Measurements from ENCODE around the gene KRTAP3-2.

Gene KRTAP3-2

GRCh38 chr17:41004397-41004796, 4.7 kb upstream of the KRTAP3-2 start:
- H3K4me3 ChIP-seq (ENCODE audit: low read length), result no peak overlapping the region
- no peaks in the 10 kb centered on the region for H3K27me3 ChIP-seq (replicated peaks; ENCODE audit: insufficient read depth, low read length)
- H4K20me1 ChIP-seq (ENCODE audit: insufficient read depth, low read length), result no peaks in the 10 kb centered on the region
- no peaks in the 10 kb centered on the region; the same call in 1 of the 2 replicates for H3K9me2 ChIP-seq (replicated peaks; ENCODE audit: insufficient read depth, low read length)
- H2AFZ ChIP-seq (ENCODE audit: low read length), result no peak overlapping the region
- no peaks in the 10 kb centered on the region for H3K79me2 ChIP-seq (ENCODE audit: low read length)
- no peaks in the 10 kb centered on the region for H3K36me3 ChIP-seq (replicated peaks; ENCODE audit: insufficient read depth, low read length)
- TF ChIP-seq, protein P1, sequence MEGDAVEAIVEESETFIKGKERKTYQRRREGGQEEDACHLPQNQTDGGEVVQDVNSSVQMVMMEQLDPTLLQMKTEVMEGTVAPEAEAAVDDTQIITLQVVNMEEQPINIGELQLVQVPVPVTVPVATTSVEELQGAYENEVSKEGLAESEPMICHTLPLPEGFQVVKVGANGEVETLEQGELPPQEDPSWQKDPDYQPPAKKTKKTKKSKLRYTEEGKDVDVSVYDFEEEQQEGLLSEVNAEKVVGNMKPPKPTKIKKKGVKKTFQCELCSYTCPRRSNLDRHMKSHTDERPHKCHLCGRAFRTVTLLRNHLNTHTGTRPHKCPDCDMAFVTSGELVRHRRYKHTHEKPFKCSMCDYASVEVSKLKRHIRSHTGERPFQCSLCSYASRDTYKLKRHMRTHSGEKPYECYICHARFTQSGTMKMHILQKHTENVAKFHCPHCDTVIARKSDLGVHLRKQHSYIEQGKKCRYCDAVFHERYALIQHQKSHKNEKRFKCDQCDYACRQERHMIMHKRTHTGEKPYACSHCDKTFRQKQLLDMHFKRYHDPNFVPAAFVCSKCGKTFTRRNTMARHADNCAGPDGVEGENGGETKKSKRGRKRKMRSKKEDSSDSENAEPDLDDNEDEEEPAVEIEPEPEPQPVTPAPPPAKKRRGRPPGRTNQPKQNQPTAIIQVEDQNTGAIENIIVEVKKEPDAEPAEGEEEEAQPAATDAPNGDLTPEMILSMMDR (IDR thresholded peaks at IDR 0.05; ENCODE audit: low read length), result no peak
- no peak for TF ChIP-seq EZH2phosphoT487 (IDR thresholded peaks at IDR 0.05; ENCODE audit: low read length)
- TF ChIP-seq EZH2 (optimal IDR thresholded peaks at IDR 0.05; ENCODE audit: low read depth, low read length), result no peak
- no peaks in the 10 kb centered on the region for H3F3A ChIP-seq (ENCODE audit: insufficient read depth, low read length)
- no peak for DNase-seq
- no peak overlapping the region for H3K4me2 ChIP-seq (ENCODE audit: low read depth, low read length)
- no peak overlapping the region for H3K9ac ChIP-seq (ENCODE audit: low read length)
- no peak overlapping the region for H3K27ac ChIP-seq (ENCODE audit: low read length)
- no peaks in the 10 kb centered on the region for H3K4me1 ChIP-seq (ENCODE audit: low read length)
- H3K9me3 ChIP-seq (replicated peaks; ENCODE audit: insufficient read depth, low read length), result no peaks in the 10 kb centered on the region

DNA sequence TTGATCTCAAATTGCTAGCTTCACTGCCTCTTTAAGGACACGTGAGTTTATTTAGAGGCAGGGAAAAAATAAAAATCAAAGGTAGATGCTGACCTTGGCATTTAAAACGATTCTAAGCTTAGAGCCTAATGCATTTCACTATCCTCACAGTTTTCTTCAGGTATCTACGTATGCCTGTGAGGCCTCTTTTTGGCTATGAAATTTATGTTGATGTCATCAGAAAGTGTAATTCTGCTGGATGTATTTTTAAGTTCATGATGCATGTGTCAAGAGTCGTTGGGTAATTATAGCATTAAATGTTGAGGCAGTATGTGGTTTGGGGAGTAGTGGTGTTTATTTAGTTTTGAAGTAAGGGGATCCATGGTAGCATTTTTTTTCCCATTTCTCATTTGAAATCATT, 4.2 kb upstream of the KRTAP3-2 start:
- Histone ChIP-seq H3K9me3 (replicated peaks; ENCODE audit: insufficient read depth, low read length) (no peaks in the 10 kb centered on the region), H2AFZ (ENCODE audit: low read length) (no peak overlapping the region), H3K27me3 (replicated peaks; ENCODE audit: insufficient read depth, low read length) (no peaks in the 10 kb centered on the region), H4K20me1 (ENCODE audit: insufficient read depth, low read length) (no peaks in the 10 kb centered on the region), H3F3A (ENCODE audit: insufficient read depth, low read length) (no peaks in the 10 kb centered on the region), H3K9me2 (replicated peaks; ENCODE audit: insufficient read depth, low read length) (no peaks in the 10 kb centered on the region; the same call in 1 of the 2 replicates), H3K4me1 (ENCODE audit: low read length) (no peaks in the 10 kb centered on the region), H3K9ac (ENCODE audit: low read length) (no peak overlapping the region), H3K36me3 (replicated peaks; ENCODE audit: insufficient read depth, low read length) (no peaks in the 10 kb centered on the region), H3K79me2 (ENCODE audit: low read length) (no peaks in the 10 kb centered on the region), H3K27ac (ENCODE audit: low read length) (no peak overlapping the region), H3K4me3 (ENCODE audit: low read length) (no peak overlapping the region), H3K4me2 (ENCODE audit: low read depth, low read length) (no peak overlapping the region)
- no peak for DNase-seq
- TF ChIP-seq, protein P1 (IDR thresholded peaks at IDR 0.05; ENCODE audit: low read length), result no peak
- TF ChIP-seq EZH2 (optimal IDR thresholded peaks at IDR 0.05; ENCODE audit: low read depth, low read length) (no peak), EZH2phosphoT487 (IDR thresholded peaks at IDR 0.05; ENCODE audit: low read length) (no peak)

DNA sequence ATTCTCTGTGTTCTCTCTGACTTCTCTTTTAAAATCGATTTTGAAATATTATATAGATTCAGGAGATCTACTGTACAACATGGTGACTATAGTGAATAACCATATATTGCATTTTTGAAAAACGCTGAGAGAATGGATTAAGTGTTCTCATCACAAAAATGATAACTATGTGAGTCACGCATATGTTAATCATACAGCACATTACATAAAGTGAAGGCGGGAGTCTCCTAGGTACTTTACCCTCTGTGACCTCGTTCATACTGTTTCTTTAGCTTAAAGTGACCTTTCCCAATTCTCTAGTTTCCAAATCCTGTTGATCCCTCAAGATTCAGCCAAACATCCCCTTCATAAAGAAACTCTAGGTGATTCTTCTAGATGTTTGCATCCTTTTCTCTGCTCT, 3.1 kb upstream of the KRTAP3-2 start:
- no peaks in the 10 kb centered on the region for H3K79me2 ChIP-seq (ENCODE audit: low read length)
- TF ChIP-seq, protein P1 (IDR thresholded peaks at IDR 0.05; ENCODE audit: low read length), result no peak
- TF ChIP-seq EZH2phosphoT487 (IDR thresholded peaks at IDR 0.05; ENCODE audit: low read length), result no peak
- no peak for TF ChIP-seq EZH2 (optimal IDR thresholded peaks at IDR 0.05; ENCODE audit: low read depth, low read length)
- H3K4me3 ChIP-seq (ENCODE audit: low read length), result no peak overlapping the region
- H3K36me3 ChIP-seq (replicated peaks; ENCODE audit: insufficient read depth, low read length), result no peaks in the 10 kb centered on the region
- H3K27ac ChIP-seq (ENCODE audit: low read length), result no peak overlapping the region
- no peak for DNase-seq
- no peak overlapping the region for H3K4me2 ChIP-seq (ENCODE audit: low read depth, low read length)
- no peaks in the 10 kb centered on the region for H3K27me3 ChIP-seq (replicated peaks; ENCODE audit: insufficient read depth, low read length)
- H3K9me2 ChIP-seq (replicated peaks; ENCODE audit: insufficient read depth, low read length), result no peaks in the 10 kb centered on the region; the same call in 1 of the 2 replicates
- H3K9ac ChIP-seq (ENCODE audit: low read length), result no peak overlapping the region
- no peaks in the 10 kb centered on the region for H3F3A ChIP-seq (ENCODE audit: insufficient read depth, low read length)
- H3K4me1 ChIP-seq (ENCODE audit: low read length), result no peaks in the 10 kb centered on the region
- no peak overlapping the region for H2AFZ ChIP-seq (ENCODE audit: low read length)
- no peaks in the 10 kb centered on the region for H4K20me1 ChIP-seq (ENCODE audit: insufficient read depth, low read length)
- no peaks in the 10 kb centered on the region for H3K9me3 ChIP-seq (replicated peaks; ENCODE audit: insufficient read depth, low read length)
